Transverse colon (tissue), 4 donors: ENCODE results near the gene KLHDC4.

Experiments
- CTCF ChIP-seq, 5 experiments: fragments of 200-600 bp in 3 of 5; fragments of 450-650 bp in 2 of 5; sonication (generic) in 3 of 5; IDR thresholded peaks; 1 replicate in 2 of 5; 2 replicates in 3 of 5; pipeline ENCODE4 v1.5.1; 2016 to 2017; ENCODE audit warnings: antibody characterized with exemption in 5 of 5, inconsistent platforms in 3 of 5, mild to moderate bottlenecking in 2 of 5, moderate library complexity in 1 of 5
- EP300 ChIP-seq: sonication (generic); formaldehyde crosslinking; IDR thresholded peaks from one replicate; pipeline ENCODE4 v1.6.1; 2017; ENCODE audit warnings: antibody characterized with exemption, low read depth
- POLR2A ChIP-seq: fragments of 450-650 bp; IDR thresholded peaks from one replicate; pipeline ENCODE4 v1.6.1; 2016; ENCODE audit warnings: antibody characterized with exemption, mild to moderate bottlenecking, moderate library complexity
- POLR2AphosphoS5 ChIP-seq, 3 donors: sonication (generic); formaldehyde crosslinking; IDR thresholded peaks; one replicate each; pipeline ENCODE4 v1.6.1; 2016; ENCODE audit warnings: antibody characterized with exemption in 3 of 3

- no peak for TF ChIP-seq CTCF (IDR thresholded peaks at IDR 0.05)
- no peak for TF ChIP-seq EP300
- no peak for TF ChIP-seq POLR2A
- TF ChIP-seq POLR2AphosphoS5 (IDR thresholded peaks at IDR 0.05), result no peak
Measured at GRCh38 chr16:87687998-87688529, 77.7 kb downstream of the KLHDC4 start.
